MG63 (cell line): ENCODE measurements around the gene HTR3B. TPM values are rescaled to one million over a fixed set of nuclear protein-coding genes. Genes with fewer than 3 reads are reported as not detected.

Source experiments
- DNase-seq: peaks from one replicate; pipeline ENCODE4 v3.0.0-alpha.2; 2020
- H3K27me3 ChIP-seq: fragments of 250-450 bp; sonication (Bioruptor Pico); 2 replicates; pipeline ENCODE4 v1.5.1; 2020; ENCODE audit warnings: mild to moderate bottlenecking, moderate library complexity
- H3K36me3 ChIP-seq: fragments of 250-450 bp; sonication (Bioruptor Pico); 2 replicates; pipeline ENCODE4 v1.5.1; 2020; ENCODE audit warnings: mild to moderate bottlenecking, moderate library complexity
- H3K4me3 ChIP-seq: fragments of 250-450 bp; sonication (Bioruptor Pico); 2 replicates; pipeline ENCODE4 v1.5.1; 2020; ENCODE audit warnings: mild to moderate bottlenecking, moderate library complexity
- H3K9me3 ChIP-seq: fragments of 250-450 bp; sonication (Bioruptor Pico); 2 replicates; pipeline ENCODE4 v1.5.1; 2020; ENCODE audit warnings: mild to moderate bottlenecking, moderate library complexity
- total RNA-seq: library from RNA; depleted of rRNA; stranded (reverse); fragments of >200 nt; shearing (Covaris generic); gene quantifications from 2 replicates; pipeline ENCODE4 v1.2.3, GENCODE V29; 2014; ENCODE audit warnings: low replicate concordance; rRNA removed

The HTR3B gene, protein sequence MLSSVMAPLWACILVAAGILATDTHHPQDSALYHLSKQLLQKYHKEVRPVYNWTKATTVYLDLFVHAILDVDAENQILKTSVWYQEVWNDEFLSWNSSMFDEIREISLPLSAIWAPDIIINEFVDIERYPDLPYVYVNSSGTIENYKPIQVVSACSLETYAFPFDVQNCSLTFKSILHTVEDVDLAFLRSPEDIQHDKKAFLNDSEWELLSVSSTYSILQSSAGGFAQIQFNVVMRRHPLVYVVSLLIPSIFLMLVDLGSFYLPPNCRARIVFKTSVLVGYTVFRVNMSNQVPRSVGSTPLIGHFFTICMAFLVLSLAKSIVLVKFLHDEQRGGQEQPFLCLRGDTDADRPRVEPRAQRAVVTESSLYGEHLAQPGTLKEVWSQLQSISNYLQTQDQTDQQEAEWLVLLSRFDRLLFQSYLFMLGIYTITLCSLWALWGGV
- not detected in 2 replicates for total RNA-seq

GRCh38 chr11:113904379-113905101 lies at the start of gene HTR3B:
Gene HTR3B, plus strand, starts transcription at chr11:113904796. Its CDS starts 138 bp downstream, at chr11:113904934.
- H3K36me3 ChIP-seq: no peaks in the 10 kb centered on the region
- DNase-seq: no peak
- H3K4me3 ChIP-seq: no peak within 1 kb of the TSS
- no peaks in the 10 kb centered on the region for H3K9me3 ChIP-seq
- peaks cover 56% of the 10 kb centered on the region for H3K27me3 ChIP-seq

DNA sequence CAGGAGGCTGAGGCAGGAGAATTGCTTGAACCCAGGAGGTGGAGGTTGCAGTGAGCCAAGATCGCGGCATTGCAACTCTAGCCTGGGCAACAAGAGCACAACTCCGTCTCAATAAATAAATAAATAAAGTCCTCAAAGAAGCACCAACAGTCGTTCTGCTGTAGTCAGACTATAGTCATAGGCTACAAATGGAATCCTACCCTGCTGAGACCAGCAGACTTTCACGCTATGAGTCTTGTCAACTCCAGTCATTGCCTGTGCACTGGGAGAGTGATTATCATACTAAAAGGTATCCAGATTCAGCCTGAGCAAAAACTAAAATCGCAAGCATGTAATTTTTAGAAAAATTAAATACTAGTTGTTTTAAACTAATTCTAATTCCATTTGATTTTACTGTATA lies 48.8 kb upstream of the HTR3B start:
- H3K4me3 ChIP-seq: no peak overlapping the region
- DNase-seq: no peak
- no peaks in the 10 kb centered on the region for H3K27me3 ChIP-seq
- no peaks in the 10 kb centered on the region for H3K36me3 ChIP-seq
- H3K9me3 ChIP-seq: no peaks in the 10 kb centered on the region

DNA sequence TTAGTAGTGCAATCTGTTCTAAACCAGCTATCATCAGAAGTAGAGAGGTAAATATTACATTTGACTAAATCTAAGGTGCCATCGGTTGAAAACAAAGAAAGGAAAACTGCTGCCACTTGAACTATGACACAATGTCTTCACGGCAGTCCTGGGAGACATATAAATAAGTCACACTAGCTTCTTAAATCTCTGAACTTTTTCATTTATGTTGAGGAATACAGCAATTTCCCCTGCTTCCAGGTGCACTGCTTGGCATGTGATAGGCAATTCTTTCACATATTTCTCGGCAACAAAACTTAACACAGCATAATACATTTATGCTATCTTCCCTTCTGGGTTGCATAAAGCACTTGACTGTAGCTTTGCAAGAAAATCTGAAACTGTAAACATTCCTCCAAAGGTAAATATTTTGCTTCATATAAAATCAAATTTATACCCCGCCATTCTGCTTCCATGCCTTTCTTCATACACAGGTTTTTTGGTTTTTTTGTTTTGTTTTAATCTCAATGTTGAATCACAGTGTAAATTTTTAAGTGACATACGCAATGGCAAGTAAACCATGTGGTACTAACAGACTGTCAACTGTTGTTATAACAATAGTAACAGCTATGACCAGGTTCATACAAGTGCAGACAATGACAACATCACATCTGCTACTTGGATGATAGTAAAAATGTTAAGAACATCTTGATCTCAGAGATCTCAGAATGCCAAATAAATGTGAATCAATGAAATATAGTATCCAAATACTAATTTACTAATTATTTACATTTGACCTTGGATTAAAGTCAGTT lies 47.4 kb upstream of the HTR3B start:
- Histone ChIP-seq H3K27me3 (no peaks in the 10 kb centered on the region), H3K4me3 (no peak overlapping the region), H3K36me3 (no peaks in the 10 kb centered on the region), H3K9me3 (no peaks in the 10 kb centered on the region)
- DNase-seq: no peak

- no peak for DNase-seq
- H3K9me3 ChIP-seq: no peaks in the 10 kb centered on the region
- no peak overlapping the region for H3K4me3 ChIP-seq
- no peaks in the 10 kb centered on the region for H3K27me3 ChIP-seq
- H3K36me3 ChIP-seq: no peaks in the 10 kb centered on the region
Observed at GRCh38 chr11:113859665-113860064, 44.9 kb upstream of the HTR3B start.

DNA sequence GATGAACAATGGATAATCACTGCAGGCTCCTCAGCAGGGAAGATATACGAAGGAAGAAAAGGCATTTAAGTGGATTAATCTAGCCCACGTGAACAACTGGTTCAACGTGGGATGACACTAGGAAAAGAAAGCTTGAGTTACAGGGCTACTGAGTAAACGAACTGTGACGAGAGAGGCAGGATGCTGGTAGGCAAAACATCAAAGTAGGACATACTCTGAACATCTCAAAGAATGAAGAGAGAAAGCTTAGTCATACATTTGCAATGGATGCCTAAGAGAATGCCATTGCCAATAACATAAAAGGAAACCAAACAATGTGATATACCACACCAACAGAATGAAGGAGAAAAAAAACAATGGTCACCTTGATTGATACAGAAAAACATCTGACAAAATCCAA lies 42.2 kb upstream of the HTR3B start:
- no peaks in the 10 kb centered on the region for H3K36me3 ChIP-seq
- no peaks in the 10 kb centered on the region for H3K27me3 ChIP-seq
- DNase-seq: no peak
- H3K9me3 ChIP-seq: no peaks in the 10 kb centered on the region
- no peak overlapping the region for H3K4me3 ChIP-seq

GRCh38 chr11:113864410-113864809 lies 40.2 kb upstream of the HTR3B start:
- Histone ChIP-seq H3K27me3 (no peaks in the 10 kb centered on the region), H3K36me3 (no peaks in the 10 kb centered on the region; the same call in 1 of the 2 replicates), H3K4me3 (no peak overlapping the region), H3K9me3 (no peaks in the 10 kb centered on the region)
- DNase-seq: no peak

- Histone ChIP-seq H3K4me3 (no peak overlapping the region), H3K9me3 (no peaks in the 10 kb centered on the region), H3K36me3 (no peaks in the 10 kb centered on the region; the same call in 1 of the 2 replicates), H3K27me3 (no peaks in the 10 kb centered on the region)
- no peak for DNase-seq
Observed at GRCh38 chr11:113865873-113866272, 38.7 kb upstream of the HTR3B start.

GRCh38 chr11:113867843-113868503 lies 36.6 kb upstream of the HTR3B start:
- Histone ChIP-seq H3K4me3 (no peak overlapping the region), H3K36me3 (no peaks in the 10 kb centered on the region; the same call in 1 of the 2 replicates), H3K9me3 (no peaks in the 10 kb centered on the region), H3K27me3 (no peaks in the 10 kb centered on the region)
- DNase-seq: no peak

- Histone ChIP-seq H3K4me3 (no peak overlapping the region), H3K27me3 (no peaks in the 10 kb centered on the region), H3K36me3 (no peaks in the 10 kb centered on the region; the same call in 1 of the 2 replicates), H3K9me3 (no peaks in the 10 kb centered on the region)
- DNase-seq: no peak
Observed at GRCh38 chr11:113871336-113871735, 33.3 kb upstream of the HTR3B start.

GRCh38 chr11:113873236-113873626 lies 31.4 kb upstream of the HTR3B start:
- Histone ChIP-seq H3K9me3 (no peaks in the 10 kb centered on the region), H3K36me3 (no peaks in the 10 kb centered on the region; the same call in 1 of the 2 replicates), H3K27me3 (no peaks in the 10 kb centered on the region), H3K4me3 (no peak overlapping the region)
- DNase-seq: no peak

DNA sequence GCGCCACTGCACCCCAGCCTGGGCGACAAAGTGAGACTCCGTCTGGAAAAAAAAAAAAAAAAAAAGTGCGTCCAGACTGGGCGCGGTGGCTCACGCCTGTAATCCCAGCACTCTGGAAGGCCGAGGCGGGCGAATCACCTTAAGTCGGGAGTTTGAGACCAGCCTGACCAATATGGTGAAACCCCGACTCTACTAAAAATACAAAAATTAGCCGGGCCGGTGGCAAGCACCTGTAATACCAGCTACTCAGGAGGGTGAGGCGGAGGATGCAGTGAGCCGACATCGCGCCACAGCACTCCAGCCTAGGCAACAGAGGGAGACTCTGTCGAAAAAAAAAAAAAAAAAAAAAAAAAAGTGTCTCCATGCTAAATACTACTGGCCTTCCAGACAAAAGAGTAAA lies 30.5 kb upstream of the HTR3B start:
- DNase-seq: no peak
- Histone ChIP-seq H3K9me3 (no peaks in the 10 kb centered on the region), H3K4me3 (peak overlapping the region; percentile 77; the same call in 1 of the 2 replicates), H3K27me3 (no peaks in the 10 kb centered on the region), H3K36me3 (no peaks in the 10 kb centered on the region)

- DNase-seq: no peak
- Histone ChIP-seq H3K9me3 (no peaks in the 10 kb centered on the region), H3K27me3 (no peaks in the 10 kb centered on the region), H3K4me3 (peak overlapping the region; percentile 77), H3K36me3 (no peaks in the 10 kb centered on the region)
Observed at GRCh38 chr11:113874581-113875233, 29.9 kb upstream of the HTR3B start.

DNA sequence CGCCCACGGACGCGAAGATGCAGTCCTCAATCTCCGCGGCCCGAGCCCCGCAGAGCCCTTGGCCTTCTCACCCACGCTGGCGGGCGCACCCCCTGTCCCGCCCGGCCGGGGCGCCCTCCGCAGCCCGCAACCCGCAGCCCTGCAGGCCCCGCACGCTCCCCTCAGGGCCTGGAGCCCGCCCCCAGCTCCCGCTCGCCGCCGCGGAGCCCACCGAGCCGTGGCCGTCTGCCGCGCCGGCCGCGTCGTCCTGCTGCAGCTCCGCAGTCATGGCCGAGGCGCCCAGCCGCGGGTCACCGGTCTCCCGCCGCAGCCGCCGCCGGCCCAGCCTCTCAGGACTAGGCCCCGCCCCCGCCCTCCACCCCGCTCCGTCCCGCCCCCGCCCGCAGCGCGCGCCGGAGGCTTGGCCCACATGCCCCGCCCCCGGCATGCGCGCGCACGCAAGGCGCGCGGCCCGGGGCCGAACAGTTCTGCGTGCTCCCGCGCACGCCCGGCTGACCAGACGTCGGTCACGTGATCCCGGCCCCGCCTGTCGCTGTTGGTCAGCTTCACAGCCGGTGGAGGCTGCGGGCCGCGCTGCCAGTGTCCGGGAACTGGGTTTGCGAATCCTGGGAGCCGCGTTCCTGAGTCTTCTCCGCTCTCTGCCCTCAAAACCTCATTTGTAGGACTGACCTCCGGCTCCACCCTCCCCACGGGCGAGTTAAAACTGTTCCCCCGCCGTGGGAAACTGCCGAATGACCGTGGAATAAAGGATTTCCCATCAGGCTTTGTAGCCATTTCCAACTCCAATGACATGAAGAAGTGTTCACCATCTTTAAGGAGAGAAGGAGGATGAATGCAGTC lies 29.1 kb upstream of the HTR3B start, which contains the start of gene USP28:
USP28 (minus strand) TSS at position 339 of the 840 bp plus-strand sequence; CDS start at position 268, 71 bp downstream.
- Histone ChIP-seq H3K36me3 (no peaks in the 10 kb centered on the region), H3K4me3 (peak within 1 kb of the TSS; percentile 77)

DNA sequence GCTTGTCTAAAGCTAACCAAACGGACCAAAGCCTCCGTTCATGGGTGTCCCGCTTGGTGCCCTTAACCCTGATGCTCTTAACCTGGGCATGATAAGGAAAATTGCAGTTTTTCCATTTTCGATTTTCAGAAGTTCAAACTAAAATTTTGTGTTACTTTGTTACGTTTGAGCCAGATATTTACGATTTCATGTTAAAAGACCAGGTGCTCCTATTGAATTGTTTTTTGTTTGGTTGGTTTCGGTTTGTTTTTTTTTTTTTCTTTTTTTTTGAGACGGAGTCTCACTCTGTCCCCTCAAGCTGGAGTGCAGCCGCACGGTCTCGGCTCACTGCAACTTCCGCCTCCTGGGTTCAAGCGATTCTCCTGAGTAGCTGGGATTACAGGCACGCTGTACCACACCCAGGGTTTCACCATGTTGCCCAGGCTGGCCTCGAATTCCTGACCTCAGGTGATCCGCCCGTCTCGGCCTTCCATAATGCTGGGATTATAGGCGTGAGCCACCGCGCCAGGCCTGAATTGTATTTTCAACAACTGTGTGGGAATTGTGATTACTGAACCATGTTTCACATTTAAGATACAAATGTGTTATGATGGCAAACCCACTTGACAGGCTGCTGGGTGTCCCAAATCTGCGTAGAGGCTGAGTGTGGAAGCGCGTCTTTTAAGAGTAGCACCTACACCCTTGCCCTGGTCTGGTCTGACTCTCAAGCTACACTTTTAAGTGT lies 28.4 kb upstream of the HTR3B start:
- no peak for DNase-seq
- H3K27me3 ChIP-seq: no peaks in the 10 kb centered on the region
- no peaks in the 10 kb centered on the region for H3K9me3 ChIP-seq
- H3K4me3 ChIP-seq: peak overlapping the region; percentile 69
- H3K36me3 ChIP-seq: no peaks in the 10 kb centered on the region

More for the DNA sequence above, 29.1 kb upstream of the HTR3B start, which contains the start of gene USP28:
- Histone ChIP-seq H3K9me3 (no peaks in the 10 kb centered on the region), H3K27me3 (no peaks in the 10 kb centered on the region)
- DNase-seq: peak; percentile 98
